HEK293 (cell line): ENCODE results near the gene AQP12A.

ENCODE experiments used
- CTCF ChIA-PET: fragments of 350-600 bp; formaldehyde crosslinking; extraction: SDS; loops from one replicate; lab custom pipeline; 2021; ENCODE audit warnings: antibody characterized with exemption; lab: Yijun Ruan, JAX
- POLR2A ChIA-PET: fragments of 300-600 bp; formaldehyde crosslinking; extraction: SDS; loops from one replicate; lab custom pipeline; 2020; ENCODE audit warnings: antibody characterized with exemption, inconsistent platforms; lab: Yijun Ruan, JAX
- H3K27ac ChIP-seq: fragments of 200-500 bp; sonication (Bioruptor generic); 2 replicates; pipeline ENCODE4 v1.5.1; 2014; ENCODE audit warnings: low read depth, low read length, control low read depth, inconsistent platforms; ENCODE audit errors: extremely low read depth
- H3K36me3 ChIP-seq, 2 experiments: fragments of 200-500 bp in 1 of 2; sonication (Bioruptor generic) in 1 of 2; 1 replicate in 1 of 2; 2 replicates in 1 of 2; pipeline ENCODE4 v1.5.1; 2014 to 2017; ENCODE audit warnings: inconsistent platforms in 2 of 2, low read length in 2 of 2; ENCODE audit not compliant: control insufficient read depth in 2 of 2, insufficient read depth in 1 of 2
- H3K4me1 ChIP-seq: fragments of 200-500 bp; sonication (Bioruptor generic); 2 replicates; pipeline ENCODE4 v1.5.1; 2014; ENCODE audit warnings: mild to moderate bottlenecking, low read length, inconsistent platforms; ENCODE audit not compliant: control insufficient read depth, insufficient read depth
- H3K4me3 ChIP-seq: 2 replicates; pipeline ENCODE4 v1.5.1; 2011; ENCODE audit warnings: low read depth, mild to moderate bottlenecking, control low read depth, low read length, moderate library complexity
- H3K9me3 ChIP-seq: fragments of 200-500 bp; sonication (Bioruptor generic); 2 replicates; pipeline ENCODE4 v1.5.1; 2014; ENCODE audit warnings: low read depth, low read length, inconsistent platforms; ENCODE audit not compliant: control insufficient read depth, insufficient read depth
- ZNF174 ChIP-seq: fragments of 450-650 bp; formaldehyde crosslinking; IDR thresholded peaks from 2 replicates; pipeline ENCODE4 v1.5.0; 2017; ENCODE audit warnings: missing biosample characterization, mild to moderate bottlenecking, missing genetic modification characterization
- ZNF221 ChIP-seq: fragments of 450-650 bp; formaldehyde crosslinking; IDR thresholded peaks from 2 replicates; pipeline ENCODE4 v1.5.1; 2017; ENCODE audit warnings: missing biosample characterization, missing genetic modification characterization, borderline replicate concordance
- ZNF514 ChIP-seq: fragments of 450-650 bp; formaldehyde crosslinking; IDR thresholded peaks from 2 replicates; pipeline ENCODE4 v1.5.1; 2016; ENCODE audit warnings: missing biosample characterization, missing genetic modification characterization
- ZNF785 ChIP-seq: fragments of 450-650 bp; formaldehyde crosslinking; IDR thresholded peaks from 2 replicates; pipeline ENCODE4 v1.5.1; 2016; ENCODE audit warnings: missing biosample characterization, missing genetic modification characterization

Gene AQP12A

GRCh38 chr2:240747256-240747655 is 55.6 kb downstream of the AQP12A start:
- no peaks in the 10 kb centered on the region for H3K4me1 ChIP-seq
- no peak overlapping the region for H3K27ac ChIP-seq
- no peak overlapping the region for H3K4me3 ChIP-seq
- ChIA-PET POLR2A (no interaction called here), CTCF (no interaction called here)
- TF ChIP-seq ZNF514 (tag by site-specific recombination): no peak
- TF ChIP-seq ZNF785 (tag by site-specific recombination): no peak
- no peak for TF ChIP-seq ZNF221 (tag by site-specific recombination)
- TF ChIP-seq ZNF174 (tag by site-specific recombination): no peak
- H3K9me3 ChIP-seq: no peaks in the 10 kb centered on the region
- peaks cover 0 to 57% of the 10 kb centered on the region in 2 experiments; a peak in 2 of 3 replicates for H3K36me3 ChIP-seq
